ENCODE measurements around the gene GAPDHS. TPM values are rescaled to one million over a fixed set of nuclear protein-coding genes. Genes with fewer than 3 reads are reported as not detected.

Gene GAPDHS
- total RNA-seq, 3 donors from 2014 or later (not counting 1 experiment from before 2014, with no cell fraction given): not detected

DNA sequence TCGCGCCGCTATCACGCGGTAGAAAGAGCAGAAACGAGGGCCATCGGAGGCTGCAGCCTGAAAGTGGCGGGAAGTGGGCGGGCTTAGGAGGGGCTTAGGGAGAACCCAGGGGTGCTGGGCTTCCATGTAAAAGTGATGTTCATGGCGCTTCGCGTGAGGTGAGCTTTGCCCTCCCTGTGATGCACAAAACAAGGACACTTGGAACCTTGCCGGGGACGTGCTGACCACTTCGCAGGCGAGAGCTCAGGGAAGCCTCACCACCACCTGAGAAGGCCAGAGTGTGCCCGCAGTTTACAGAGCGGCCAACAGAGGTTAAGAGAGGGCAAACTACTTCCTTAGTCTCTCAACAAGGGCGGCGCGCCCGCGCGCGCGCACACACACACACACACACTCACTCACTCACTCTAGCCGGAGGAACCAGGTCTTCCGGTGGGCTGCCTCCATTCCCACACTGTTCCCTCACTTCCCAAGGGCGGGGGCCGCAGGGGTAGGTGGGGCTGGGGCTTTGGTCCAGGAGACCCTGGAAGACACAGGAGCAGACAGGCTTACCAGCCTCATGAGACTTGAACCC lies 651 bp downstream of the GAPDHS start:
- TF ChIP-seq, protein P1, sequence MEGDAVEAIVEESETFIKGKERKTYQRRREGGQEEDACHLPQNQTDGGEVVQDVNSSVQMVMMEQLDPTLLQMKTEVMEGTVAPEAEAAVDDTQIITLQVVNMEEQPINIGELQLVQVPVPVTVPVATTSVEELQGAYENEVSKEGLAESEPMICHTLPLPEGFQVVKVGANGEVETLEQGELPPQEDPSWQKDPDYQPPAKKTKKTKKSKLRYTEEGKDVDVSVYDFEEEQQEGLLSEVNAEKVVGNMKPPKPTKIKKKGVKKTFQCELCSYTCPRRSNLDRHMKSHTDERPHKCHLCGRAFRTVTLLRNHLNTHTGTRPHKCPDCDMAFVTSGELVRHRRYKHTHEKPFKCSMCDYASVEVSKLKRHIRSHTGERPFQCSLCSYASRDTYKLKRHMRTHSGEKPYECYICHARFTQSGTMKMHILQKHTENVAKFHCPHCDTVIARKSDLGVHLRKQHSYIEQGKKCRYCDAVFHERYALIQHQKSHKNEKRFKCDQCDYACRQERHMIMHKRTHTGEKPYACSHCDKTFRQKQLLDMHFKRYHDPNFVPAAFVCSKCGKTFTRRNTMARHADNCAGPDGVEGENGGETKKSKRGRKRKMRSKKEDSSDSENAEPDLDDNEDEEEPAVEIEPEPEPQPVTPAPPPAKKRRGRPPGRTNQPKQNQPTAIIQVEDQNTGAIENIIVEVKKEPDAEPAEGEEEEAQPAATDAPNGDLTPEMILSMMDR (IDR thresholded peaks at IDR 0.05): no peak
- H3K27ac Mint-ChIP-seq: peak overlapping the region in 1 of 2 donors; percentile 87
- DNase-seq (peak; percentile 63 to 67), ATAC-seq (peak; percentile 91 to 95 (median 95))
- peak overlapping the region; percentile 71 for H3K4me3 Mint-ChIP-seq
- peak overlapping the region; percentile 23 for H3K4me3 ChIP-seq (ENCODE audit: low read length)
- no peaks in the 10 kb centered on the region for H3K9me3 ChIP-seq (ENCODE audit: control insufficient read depth, insufficient read depth, low read length)
- peaks cover 35% of the 10 kb centered on the region for H3K4me1 ChIP-seq (ENCODE audit: control insufficient read depth, insufficient read depth, low read length)
- H3K36me3 ChIP-seq (ENCODE audit: control insufficient read depth, insufficient read depth, low read length): no peaks in the 10 kb centered on the region
- H3K27ac ChIP-seq (ENCODE audit: low read length): peak overlapping the region; percentile 33
- no peaks in the 10 kb centered on the region for H3K9me3 Mint-ChIP-seq
- H3K36me3 Mint-ChIP-seq: no peaks in the 10 kb centered on the region
- H3K27me3 ChIP-seq (ENCODE audit: control insufficient read depth, insufficient read depth, low read length): no peaks in the 10 kb centered on the region
- WGBS (ENCODE audit: insufficient coverage): under 1% methylated on average over 30 of the region's 30 CpGs
- H3K27me3 Mint-ChIP-seq (ENCODE audit: low read depth in 2 of 2): peaks cover 11 to 26% of the 10 kb centered on the region in 2 donors
- intact Hi-C loops (cut with micrococcal nuclease): no loop called here
- H3K4me1 Mint-ChIP-seq: peaks cover 13 to 32% of the 10 kb centered on the region in 2 donors

DNA sequence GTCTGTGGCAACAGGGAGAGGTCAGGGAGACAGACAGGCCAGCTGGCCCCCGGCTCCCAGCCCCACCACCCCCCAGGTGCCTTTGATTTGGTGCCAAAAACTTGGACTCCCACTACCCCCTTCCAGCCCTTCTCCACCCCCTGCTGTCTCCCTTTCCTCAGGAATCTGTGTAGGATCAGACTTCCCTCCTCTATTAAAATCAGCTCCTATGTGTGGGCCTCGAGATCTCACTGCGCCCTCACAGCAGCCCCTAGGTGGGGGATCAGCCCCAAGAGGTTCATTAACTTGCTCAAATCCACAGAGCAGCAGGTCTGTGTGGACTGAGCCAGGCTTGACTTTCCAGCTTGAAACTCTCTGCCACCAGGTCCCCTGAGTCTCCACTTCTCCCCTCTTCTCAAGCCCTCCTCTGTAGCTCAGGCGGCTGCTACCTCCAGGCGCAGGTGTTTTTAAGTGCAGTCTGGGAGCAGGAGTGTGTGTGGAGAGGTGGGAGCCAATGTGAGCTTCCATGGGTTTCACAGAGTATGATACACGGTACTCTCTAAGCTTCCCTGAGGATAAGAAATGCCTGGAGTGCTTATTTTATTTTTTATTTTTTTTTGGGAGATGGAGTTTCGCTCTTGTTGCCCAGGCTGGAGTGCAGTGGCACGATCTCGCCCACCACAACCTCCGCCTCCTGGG lies 1.7 kb downstream of the GAPDHS start:
- Histone ChIP-seq H3K36me3 (ENCODE audit: control insufficient read depth, insufficient read depth, low read length) (no peaks in the 10 kb centered on the region), H3K4me1 (ENCODE audit: control insufficient read depth, insufficient read depth, low read length) (peaks cover 38% of the 10 kb centered on the region), H3K9me3 (ENCODE audit: control insufficient read depth, insufficient read depth, low read length) (no peaks in the 10 kb centered on the region), H3K27ac (ENCODE audit: low read length) (no peak overlapping the region), H3K27me3 (ENCODE audit: control insufficient read depth, insufficient read depth, low read length) (no peaks in the 10 kb centered on the region), H3K4me3 (ENCODE audit: low read length) (no peak overlapping the region)
- intact Hi-C loops (cut with micrococcal nuclease): no loop called here
- 88% methylated on average over 10 of the region's 10 CpGs for WGBS (ENCODE audit: insufficient coverage)
- ATAC-seq (no peak), DNase-seq (no peak)
- Mint-ChIP-seq H3K4me1 (peaks cover 13 to 32% of the 10 kb centered on the region in 2 donors), H3K4me3 (no peak overlapping the region), H3K27ac (peak overlapping the region in 1 of 2 donors; percentile 87), H3K27me3 (ENCODE audit: low read depth in 2 of 2) (peaks cover 8 to 19% of the 10 kb centered on the region in 2 donors), H3K36me3 (no peaks in the 10 kb centered on the region), H3K9me3 (no peaks in the 10 kb centered on the region)
- TF ChIP-seq, protein P1 (IDR thresholded peaks at IDR 0.05): no peak

DNA sequence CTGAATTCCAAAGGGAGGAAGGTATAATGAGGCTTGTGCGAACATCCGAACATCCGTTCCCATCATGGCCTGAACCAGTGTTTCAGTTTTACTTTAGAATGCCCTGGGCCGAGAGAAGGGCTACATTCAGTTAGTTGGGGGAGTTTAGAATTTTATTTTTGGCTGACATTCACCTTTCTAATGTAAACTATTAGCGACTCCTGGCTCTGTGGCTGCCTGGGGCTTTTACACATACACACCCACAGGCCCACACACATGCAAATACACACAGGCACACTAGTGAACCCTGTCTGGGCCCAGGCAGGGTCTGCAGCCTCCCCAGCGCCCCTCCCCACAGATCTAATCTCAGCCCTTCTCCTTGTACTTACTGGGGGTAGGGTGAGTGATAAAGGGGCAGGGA lies 6.1 kb downstream of the GAPDHS start:
- no peak for DNase-seq
- no peaks in the 10 kb centered on the region for H3K9me3 ChIP-seq (ENCODE audit: control insufficient read depth, insufficient read depth, low read length)
- no peak overlapping the region for H3K4me3 ChIP-seq (ENCODE audit: low read length)
- TF ChIP-seq, protein P1 (IDR thresholded peaks at IDR 0.05): no peak
- ATAC-seq: no peak
- H3K4me1 ChIP-seq (ENCODE audit: control insufficient read depth, insufficient read depth, low read length): peaks cover 24% of the 10 kb centered on the region
- intact Hi-C loops (cut with micrococcal nuclease): no loop called here
- H3K36me3 ChIP-seq (ENCODE audit: control insufficient read depth, insufficient read depth, low read length): no peaks in the 10 kb centered on the region
- Mint-ChIP-seq H3K9me3 (no peaks in the 10 kb centered on the region), H3K27me3 (ENCODE audit: low read depth in 2 of 2) (peaks cover 0 to 2% of the 10 kb centered on the region in 2 donors), H3K27ac (no peak overlapping the region), H3K4me3 (no peak overlapping the region), H3K36me3 (no peaks in the 10 kb centered on the region), H3K4me1 (peaks cover 7 to 30% of the 10 kb centered on the region in 2 donors)
- H3K27ac ChIP-seq (ENCODE audit: low read length): no peak overlapping the region
- H3K27me3 ChIP-seq (ENCODE audit: control insufficient read depth, insufficient read depth, low read length): no peaks in the 10 kb centered on the region
- WGBS (ENCODE audit: insufficient coverage): 67% methylated on average over 4 of the region's 6 CpGs
